ENCODE data around the gene LYRM9.
"Not testable (repeated sequence)": the region's sequence is repeated elsewhere in the genome, so short reads cannot be mapped to it uniquely, and the experiment has no call there.

LYRM9 gene

DNA sequence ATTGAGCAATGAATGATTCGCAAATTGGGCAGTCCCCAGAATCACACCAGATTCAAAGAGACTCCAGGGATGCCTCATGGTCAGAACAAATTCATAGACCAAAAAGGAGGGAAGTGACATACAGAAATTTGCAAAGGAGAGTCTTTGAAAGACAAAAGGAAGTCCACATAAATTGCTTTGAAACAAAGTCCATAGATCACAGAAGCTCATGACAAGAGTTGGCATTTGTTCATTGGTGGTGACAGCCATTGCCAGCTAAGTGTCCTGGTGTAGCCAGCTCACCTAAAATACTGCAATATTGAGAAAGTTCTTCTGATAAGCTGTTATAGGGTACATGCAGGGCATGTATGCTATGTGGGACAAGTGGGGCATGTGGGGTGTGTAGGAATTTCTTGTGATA lies 55.4 kb downstream of the LYRM9 start:
- DNase-seq = not testable (repeated sequence)

DNA sequence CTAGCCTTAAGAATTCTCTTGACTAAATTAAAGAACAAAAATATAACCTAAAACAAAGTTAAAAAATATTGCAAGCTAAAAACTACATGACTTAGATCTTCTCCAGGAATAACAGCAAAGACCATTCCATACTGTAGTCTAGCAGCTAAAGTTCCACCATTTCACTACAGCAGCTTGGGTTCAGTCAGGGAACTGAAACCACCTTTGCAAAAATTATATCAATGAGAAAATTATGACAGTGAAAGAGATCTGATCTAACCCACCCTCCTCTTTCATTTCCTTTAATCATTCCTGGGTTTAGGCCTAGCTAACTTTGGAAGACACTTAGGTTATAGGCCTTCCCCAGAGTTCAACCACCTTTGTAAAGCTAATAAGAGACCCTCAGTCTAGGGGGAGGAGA lies 56.5 kb downstream of the LYRM9 start:
- DNase-seq = no peak

DNA sequence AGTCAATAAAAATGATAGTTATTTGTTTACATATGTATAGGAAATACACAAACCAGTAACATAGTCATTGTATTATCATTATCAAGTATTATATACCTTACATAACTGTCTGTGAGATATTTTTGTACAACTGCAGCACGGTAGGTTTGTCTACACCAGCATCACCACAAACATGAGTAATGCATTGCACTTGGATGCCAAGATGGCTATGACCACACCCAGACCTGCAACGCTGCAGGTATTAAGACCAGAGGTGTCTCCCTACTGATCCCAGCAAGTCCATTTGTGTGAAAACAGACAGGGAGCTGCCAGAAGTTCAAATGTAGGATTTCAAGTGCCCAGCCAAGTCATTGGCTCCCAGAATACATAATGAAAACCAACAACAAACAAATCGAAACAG lies 58.6 kb downstream of the LYRM9 start:
- no peak for DNase-seq

DNA sequence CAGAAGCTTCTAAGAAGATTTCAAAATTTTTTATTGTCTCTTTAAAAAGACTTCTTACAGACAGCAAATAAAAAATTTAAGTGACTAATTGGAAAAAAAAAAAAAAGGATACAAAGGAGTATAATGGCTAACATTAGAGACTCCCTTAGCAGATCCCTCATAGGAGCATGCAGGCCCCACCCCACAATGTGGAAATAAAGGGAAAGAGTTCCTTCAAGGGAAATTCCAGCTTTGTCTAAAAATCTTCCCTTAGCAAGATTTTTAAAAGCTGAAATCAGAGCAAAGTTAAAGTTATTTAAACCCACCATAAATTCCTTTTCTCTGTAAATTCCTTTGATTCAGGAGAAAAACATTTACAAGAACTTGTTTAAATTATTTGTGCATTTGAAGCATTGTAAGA lies 60.3 kb downstream of the LYRM9 start:
- DNase-seq = no peak

DNA sequence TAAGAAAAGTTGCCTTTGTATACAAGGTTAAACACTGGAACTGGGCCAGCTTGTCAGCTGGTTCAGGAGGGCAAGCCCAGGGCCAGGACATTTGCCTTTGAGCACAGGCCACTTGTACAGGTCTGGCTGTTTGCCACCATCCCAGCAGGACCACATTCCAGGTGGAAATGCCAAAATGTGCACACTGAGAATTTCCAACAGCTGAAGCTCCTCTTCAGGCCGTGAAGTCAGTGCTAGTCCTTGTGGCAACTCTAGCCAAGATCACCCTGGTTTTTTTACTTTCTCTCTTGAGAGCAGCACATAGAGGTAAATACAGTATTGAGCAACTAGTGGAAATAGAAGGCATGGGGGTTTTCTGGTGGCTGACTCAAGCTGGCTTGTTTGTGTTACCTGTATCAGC lies 63.3 kb downstream of the LYRM9 start:
- not testable (repeated sequence) for DNase-seq

DNA sequence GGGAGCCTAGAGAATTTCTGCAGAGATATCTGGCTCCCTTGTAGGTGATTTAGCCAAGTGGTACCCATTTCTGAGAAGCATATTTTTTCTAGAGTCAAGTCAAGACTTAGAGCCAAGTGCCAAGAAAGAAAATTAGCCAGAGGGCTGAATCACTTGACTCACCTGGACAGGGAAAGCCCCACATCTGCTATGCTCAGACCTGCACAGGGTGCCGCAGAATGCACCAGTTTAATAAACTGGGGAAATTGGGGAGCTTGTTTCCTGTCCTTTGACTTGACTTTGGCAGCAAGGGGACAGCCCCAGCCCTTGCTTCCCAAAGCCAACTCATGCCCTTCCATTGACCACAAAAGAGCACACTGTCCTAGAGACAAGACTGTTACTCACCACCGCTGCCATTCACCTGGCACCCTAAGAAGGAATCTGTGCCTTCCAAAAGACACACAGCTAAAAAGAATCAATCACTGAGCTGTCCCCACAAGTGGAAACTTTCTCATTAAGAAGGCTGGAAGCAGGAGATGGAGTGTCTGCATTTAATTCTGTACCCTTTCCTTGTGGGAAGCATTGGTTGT lies 63.9 kb downstream of the LYRM9 start:
- not testable (repeated sequence) for DNase-seq
